SK-N-SH (cell line): Measurements from ENCODE around the gene CD109. TPM values are rescaled to one million over a fixed set of nuclear protein-coding genes. Genes with fewer than 3 reads are reported as not detected.

Experiments used
- CTCF ChIA-PET: fragments of 300-600, 350-600 bp; formaldehyde crosslinking; extraction: SDS; loops from one replicate; lab custom pipeline; 2021; lab: Yijun Ruan, JAX
- POLR2A ChIA-PET: fragments of 350-600 bp; sonication (Branson Sonifier 250); formaldehyde crosslinking; extraction: SDS; loops from one replicate; lab custom pipeline; 2020; ENCODE audit warnings: antibody characterized with exemption, inconsistent platforms; lab: Yijun Ruan, JAX
- DNase-seq: peaks from one replicate; pipeline ENCODE4 v3.0.0; 2012
- H2AFZ ChIP-seq: fragments of 200-600 bp; sonication (generic); 2 replicates; pipeline ENCODE4 v1.8.1; 2016; ENCODE audit warnings: antibody characterized with exemption, mild to moderate bottlenecking, low read depth
- H3F3A ChIP-seq: fragments of 200-600 bp; sonication (generic); replicated peaks from 2 replicates; pipeline ENCODE3; 2016; ENCODE audit warnings: antibody characterized with exemption, mild to moderate bottlenecking; ENCODE audit not compliant: insufficient read depth
- H3K27ac ChIP-seq, 2 experiments: fragments of 200-500 bp in 1 of 2; fragments of 200-600 bp in 1 of 2; sonication (Bioruptor generic) in 1 of 2; sonication (generic), shearing (Covaris generic) in 1 of 2; 2 replicates each; pipeline versions ENCODE4 v1.5.1 to v1.6.1; 2014 to 2016; ENCODE audit warnings: low read depth in 2 of 2, inconsistent platforms in 1 of 2, low read length in 1 of 2, mild to moderate bottlenecking in 1 of 2, mixed read lengths in 1 of 2
- H3K27me3 ChIP-seq: fragments of 200-600 bp; sonication (generic), shearing (Covaris generic); 2 replicates; pipeline ENCODE4 v1.6.1; 2016; ENCODE audit warnings: mixed run types; ENCODE audit not compliant: insufficient read depth
- H3K36me3 ChIP-seq, 2 experiments: fragments of 200-500 bp in 1 of 2; fragments of 200-600 bp in 1 of 2; sonication (Bioruptor generic) in 1 of 2; sonication (generic) in 1 of 2; replicated peaks in 1 of 2; 2 replicates each; pipeline versions ENCODE3 to v1.5.1; 2014 to 2016; ENCODE audit warnings: low read length in 1 of 2, mild to moderate bottlenecking in 1 of 2; ENCODE audit not compliant: insufficient read depth in 2 of 2, control insufficient read depth in 1 of 2
- H3K4me1 ChIP-seq, 2 experiments: fragments of 200-500 bp in 1 of 2; fragments of 200-600 bp in 1 of 2; sonication (Bioruptor generic) in 1 of 2; sonication (generic), shearing (Covaris generic) in 1 of 2; 2 replicates each; pipeline versions ENCODE4 v1.5.1 to v1.6.1; 2014 to 2016; ENCODE audit warnings: low read depth in 1 of 2, low read length in 1 of 2, mixed run types in 1 of 2; ENCODE audit not compliant: insufficient read depth in 2 of 2, control insufficient read depth in 1 of 2
- H3K4me2 ChIP-seq: fragments of 200-600 bp; sonication (generic), shearing (Covaris generic); 2 replicates; pipeline ENCODE4 v1.6.1; 2017; ENCODE audit warnings: mixed run types
- H3K4me3 ChIP-seq, 2 experiments: fragments of 200-500 bp in 1 of 2; fragments of 200-600 bp in 1 of 2; sonication (Bioruptor generic) in 1 of 2; sonication (generic), shearing (Covaris generic) in 1 of 2; 2 replicates each; pipeline versions ENCODE4 v1.5.1 to v1.8.1; 2014 to 2016; ENCODE audit warnings: low read depth in 2 of 2, inconsistent platforms in 1 of 2, low read length in 1 of 2, mild to moderate bottlenecking in 1 of 2, mixed read lengths in 1 of 2, moderate library complexity in 1 of 2
- H3K79me2 ChIP-seq: fragments of 200-600 bp; sonication (generic); 2 replicates; pipeline ENCODE4 v1.8.1; 2017; ENCODE audit warnings: mild to moderate bottlenecking; ENCODE audit not compliant: insufficient read depth
- H3K9ac ChIP-seq: fragments of 200-600 bp; sonication (generic); 2 replicates; pipeline ENCODE4 v1.6.1; 2017; ENCODE audit warnings: mixed run types
- H3K9me2 ChIP-seq: fragments of 200-600 bp; sonication (generic); 2 replicates; pipeline ENCODE4 v1.6.1; 2017; ENCODE audit warnings: mixed run types
- H3K9me3 ChIP-seq: fragments of 200-600 bp; sonication (generic); 2 replicates; pipeline ENCODE4 v1.6.1; 2017; ENCODE audit warnings: mixed run types, mild to moderate bottlenecking, moderate library complexity
- H4K20me1 ChIP-seq: fragments of 200-600 bp; sonication (generic); 2 replicates; pipeline ENCODE4 v1.6.1; 2017; ENCODE audit warnings: mild to moderate bottlenecking, mixed run types; ENCODE audit not compliant: insufficient read depth
- CHD2 ChIP-seq: fragments of 150-350 bp; IDR thresholded peaks from 2 replicates; pipeline ENCODE4 v1.6.1; 2018; ENCODE audit warnings: low read length; ENCODE audit not compliant: partially characterized antibody
- EZH2phosphoT487 ChIP-seq: fragments of 200-600 bp; sonication (generic); IDR thresholded peaks from 2 replicates; pipeline ENCODE4 v1.6.1; 2017; ENCODE audit warnings: low read depth, mixed run types, mild to moderate bottlenecking, antibody characterized with exemption, moderate library complexity, borderline replicate concordance
- FOSL2 ChIP-seq: IDR thresholded peaks from 2 replicates; pipeline ENCODE4 v1.4.0; 2012; ENCODE audit warnings: low read depth, mild to moderate bottlenecking, moderate library complexity, borderline replicate concordance
- GATA2 ChIP-seq: sonication (generic); formaldehyde crosslinking; IDR thresholded peaks from 2 replicates; pipeline ENCODE4 v1.5.0; 2020; ENCODE audit warnings: mild to moderate bottlenecking, missing genetic modification reagents
- JUND ChIP-seq: IDR thresholded peaks from 2 replicates; pipeline ENCODE4 v1.4.0; 2012
- NFIC ChIP-seq: IDR thresholded peaks from 2 replicates; pipeline ENCODE4 v1.4.0; 2012; ENCODE audit warnings: borderline replicate concordance
- NRF1 ChIP-seq: IDR thresholded peaks from 2 replicates; pipeline ENCODE4 v1.6.1; 2012; ENCODE audit warnings: low read depth, mild to moderate bottlenecking, low read length
- RAD21 ChIP-seq: IDR thresholded peaks from 2 replicates; pipeline ENCODE4 v1.6.1; 2012; ENCODE audit warnings: mild to moderate bottlenecking, low read length
- RFX5 ChIP-seq: IDR thresholded peaks from 2 replicates; pipeline ENCODE4 v1.6.1; 2012; ENCODE audit warnings: mild to moderate bottlenecking, improper control_type of control experiment, low read length
- RXRA ChIP-seq: IDR thresholded peaks from 2 replicates; pipeline ENCODE4 v1.4.0; 2012; ENCODE audit warnings: low read depth, mild to moderate bottlenecking, borderline replicate concordance
- SIN3A ChIP-seq: IDR thresholded peaks from 2 replicates; pipeline ENCODE4 v1.6.1; 2012; ENCODE audit warnings: low read depth, mild to moderate bottlenecking, low read length, moderate library complexity, borderline replicate concordance
- TAF1 ChIP-seq: IDR thresholded peaks from 2 replicates; pipeline ENCODE4 v1.6.1; 2012; ENCODE audit warnings: low read depth, mild to moderate bottlenecking, low read length, moderate library complexity, borderline replicate concordance
- TEAD4 ChIP-seq: IDR thresholded peaks from 2 replicates; pipeline ENCODE4 v1.4.0; 2012; ENCODE audit warnings: mild to moderate bottlenecking, borderline replicate concordance; ENCODE audit not compliant: insufficient read depth
- YY1 ChIP-seq: IDR thresholded peaks from 2 replicates; pipeline ENCODE4 v1.4.0; 2012; ENCODE audit warnings: low read depth, mild to moderate bottlenecking
- WGBS: methylation state at CpG from one replicate; pipeline ENCODE4 v1.1.6; 2017; ENCODE audit warnings: low lambda C conversion rate; 5-methylcytosine and 5-hydroxymethylcytosine counted together
- polyA plus RNA-seq, 3 experiments: library from polyadenylated mRNA; depleted of rRNA; stranded (reverse); fragments of >200 nt; gene quantifications; 2 replicates each; pipeline ENCODE4 v1.2.3, GENCODE V29; 2012
- TF ChIP-seq, protein P1 (sequence below): IDR thresholded peaks from 2 replicates; pipeline ENCODE4 v1.4.0; 2012; ENCODE audit warnings: low read depth, borderline replicate concordance
- TF ChIP-seq, protein P2 (sequence below): fragments of 200-600 bp; sonication (generic); IDR thresholded peaks from 2 replicates; pipeline ENCODE4 v1.6.1; 2017; ENCODE audit warnings: antibody characterized with exemption, mild to moderate bottlenecking, moderate library complexity
- TF ChIP-seq, protein P3 (sequence below): fragments of 150-350 bp; IDR thresholded peaks from 2 replicates; pipeline ENCODE4 v1.6.1; 2017; ENCODE audit warnings: antibody characterized with exemption, low read length, low read depth, borderline replicate concordance
- TF ChIP-seq, protein P4 (sequence below): IDR thresholded peaks from 2 replicates; pipeline ENCODE4; 2012
- TF ChIP-seq, protein P5 (sequence below): IDR thresholded peaks from 2 replicates; pipeline ENCODE4 v1.4.0; 2012; ENCODE audit warnings: low read depth, borderline replicate concordance

CD109 gene
- polyA plus RNA-seq, 1 of the 3 experiments (the other 2 are of a cell fraction) = 19.7 TPM

DNA sequence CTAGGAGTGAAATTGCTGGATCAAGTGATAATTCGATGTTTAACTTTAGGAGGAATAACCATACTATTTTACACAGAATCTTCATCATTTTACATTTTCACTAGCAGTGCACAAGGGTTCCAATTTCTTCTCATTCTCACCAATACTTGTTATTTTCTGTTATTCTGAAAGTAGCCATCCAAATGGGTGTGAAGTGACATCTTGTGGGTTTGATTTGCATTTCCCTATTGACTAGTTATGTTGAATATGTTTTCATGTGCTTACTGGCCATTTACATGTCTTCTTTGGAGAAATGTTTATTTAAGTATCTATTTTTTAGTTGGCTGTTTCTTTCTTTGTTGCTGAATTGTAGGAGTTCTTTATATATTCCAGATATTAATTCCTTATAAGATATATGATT lies 164.3 kb downstream of the CD109 start:
- Histone ChIP-seq H3K27ac (no peak overlapping the region), H3K4me3 (no peak overlapping the region), H2AFZ (no peak overlapping the region), H3K4me2 (no peak overlapping the region), H3K9me2 (no peaks in the 10 kb centered on the region), H3K9ac (no peak overlapping the region), H3K79me2 (no peaks in the 10 kb centered on the region), H3K27me3 (no peaks in the 10 kb centered on the region), H3F3A (no peaks in the 10 kb centered on the region), H3K36me3 (no peaks in the 10 kb centered on the region), H4K20me1 (no peaks in the 10 kb centered on the region), H3K9me3 (no peaks in the 10 kb centered on the region), H3K4me1 (no peaks in the 10 kb centered on the region)
- CTCF ChIA-PET = interaction anchor here (1.8 to 2.0 kb wide), 2 partner anchors 122 to 1349 kb away, joined by 4 to 5 read pairs; no protein-coding TSS in a partner anchor
- TF ChIP-seq RXRA = no peak
- TF ChIP-seq SIN3A = no peak
- TF ChIP-seq, protein P1, sequence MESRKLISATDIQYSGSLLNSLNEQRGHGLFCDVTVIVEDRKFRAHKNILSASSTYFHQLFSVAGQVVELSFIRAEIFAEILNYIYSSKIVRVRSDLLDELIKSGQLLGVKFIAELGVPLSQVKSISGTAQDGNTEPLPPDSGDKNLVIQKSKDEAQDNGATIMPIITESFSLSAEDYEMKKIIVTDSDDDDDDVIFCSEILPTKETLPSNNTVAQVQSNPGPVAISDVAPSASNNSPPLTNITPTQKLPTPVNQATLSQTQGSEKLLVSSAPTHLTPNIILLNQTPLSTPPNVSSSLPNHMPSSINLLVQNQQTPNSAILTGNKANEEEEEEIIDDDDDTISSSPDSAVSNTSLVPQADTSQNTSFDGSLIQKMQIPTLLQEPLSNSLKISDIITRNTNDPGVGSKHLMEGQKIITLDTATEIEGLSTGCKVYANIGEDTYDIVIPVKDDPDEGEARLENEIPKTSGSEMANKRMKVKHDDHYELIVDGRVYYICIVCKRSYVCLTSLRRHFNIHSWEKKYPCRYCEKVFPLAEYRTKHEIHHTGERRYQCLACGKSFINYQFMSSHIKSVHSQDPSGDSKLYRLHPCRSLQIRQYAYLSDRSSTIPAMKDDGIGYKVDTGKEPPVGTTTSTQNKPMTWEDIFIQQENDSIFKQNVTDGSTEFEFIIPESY = no peak
- TF ChIP-seq, protein P2, sequence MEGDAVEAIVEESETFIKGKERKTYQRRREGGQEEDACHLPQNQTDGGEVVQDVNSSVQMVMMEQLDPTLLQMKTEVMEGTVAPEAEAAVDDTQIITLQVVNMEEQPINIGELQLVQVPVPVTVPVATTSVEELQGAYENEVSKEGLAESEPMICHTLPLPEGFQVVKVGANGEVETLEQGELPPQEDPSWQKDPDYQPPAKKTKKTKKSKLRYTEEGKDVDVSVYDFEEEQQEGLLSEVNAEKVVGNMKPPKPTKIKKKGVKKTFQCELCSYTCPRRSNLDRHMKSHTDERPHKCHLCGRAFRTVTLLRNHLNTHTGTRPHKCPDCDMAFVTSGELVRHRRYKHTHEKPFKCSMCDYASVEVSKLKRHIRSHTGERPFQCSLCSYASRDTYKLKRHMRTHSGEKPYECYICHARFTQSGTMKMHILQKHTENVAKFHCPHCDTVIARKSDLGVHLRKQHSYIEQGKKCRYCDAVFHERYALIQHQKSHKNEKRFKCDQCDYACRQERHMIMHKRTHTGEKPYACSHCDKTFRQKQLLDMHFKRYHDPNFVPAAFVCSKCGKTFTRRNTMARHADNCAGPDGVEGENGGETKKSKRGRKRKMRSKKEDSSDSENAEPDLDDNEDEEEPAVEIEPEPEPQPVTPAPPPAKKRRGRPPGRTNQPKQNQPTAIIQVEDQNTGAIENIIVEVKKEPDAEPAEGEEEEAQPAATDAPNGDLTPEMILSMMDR = no peak
- TF ChIP-seq, protein P3, sequence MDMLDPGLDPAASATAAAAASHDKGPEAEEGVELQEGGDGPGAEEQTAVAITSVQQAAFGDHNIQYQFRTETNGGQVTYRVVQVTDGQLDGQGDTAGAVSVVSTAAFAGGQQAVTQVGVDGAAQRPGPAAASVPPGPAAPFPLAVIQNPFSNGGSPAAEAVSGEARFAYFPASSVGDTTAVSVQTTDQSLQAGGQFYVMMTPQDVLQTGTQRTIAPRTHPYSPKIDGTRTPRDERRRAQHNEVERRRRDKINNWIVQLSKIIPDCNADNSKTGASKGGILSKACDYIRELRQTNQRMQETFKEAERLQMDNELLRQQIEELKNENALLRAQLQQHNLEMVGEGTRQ = no peak
- no peak for TF ChIP-seq JUND
- TF ChIP-seq, protein P4, sequence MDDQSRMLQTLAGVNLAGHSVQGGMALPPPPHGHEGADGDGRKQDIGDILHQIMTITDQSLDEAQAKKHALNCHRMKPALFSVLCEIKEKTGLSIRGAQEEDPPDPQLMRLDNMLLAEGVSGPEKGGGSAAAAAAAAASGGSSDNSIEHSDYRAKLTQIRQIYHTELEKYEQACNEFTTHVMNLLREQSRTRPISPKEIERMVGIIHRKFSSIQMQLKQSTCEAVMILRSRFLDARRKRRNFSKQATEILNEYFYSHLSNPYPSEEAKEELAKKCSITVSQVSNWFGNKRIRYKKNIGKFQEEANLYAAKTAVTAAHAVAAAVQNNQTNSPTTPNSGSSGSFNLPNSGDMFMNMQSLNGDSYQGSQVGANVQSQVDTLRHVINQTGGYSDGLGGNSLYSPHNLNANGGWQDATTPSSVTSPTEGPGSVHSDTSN = no peak
- no peak for TF ChIP-seq FOSL2
- no peak for TF ChIP-seq CHD2
- no peak for TF ChIP-seq RFX5
- TF ChIP-seq NFIC = no peak
- TF ChIP-seq TEAD4 = no peak
- TF ChIP-seq EZH2phosphoT487 = no peak
- no peak for TF ChIP-seq YY1
- no peak for TF ChIP-seq GATA2
- TF ChIP-seq, protein P5, sequence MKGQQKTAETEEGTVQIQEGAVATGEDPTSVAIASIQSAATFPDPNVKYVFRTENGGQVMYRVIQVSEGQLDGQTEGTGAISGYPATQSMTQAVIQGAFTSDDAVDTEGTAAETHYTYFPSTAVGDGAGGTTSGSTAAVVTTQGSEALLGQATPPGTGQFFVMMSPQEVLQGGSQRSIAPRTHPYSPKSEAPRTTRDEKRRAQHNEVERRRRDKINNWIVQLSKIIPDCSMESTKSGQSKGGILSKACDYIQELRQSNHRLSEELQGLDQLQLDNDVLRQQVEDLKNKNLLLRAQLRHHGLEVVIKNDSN = no peak
- TF ChIP-seq NRF1 = no peak
- no peak for TF ChIP-seq RAD21
- TF ChIP-seq TAF1 = no peak
- POLR2A ChIA-PET = no interaction called here
- DNase-seq = no peak
- 10% methylated on average over 1 of the region's 1 CpG for WGBS
